HepG2 (cell line): ENCODE data around the gene PIWIL1. TPM values are rescaled to one million over a fixed set of nuclear protein-coding genes. Genes with fewer than 3 reads are reported as not detected.

Experiments used
- ATAC-seq: fragments of 200-7000 bp; cut with Tn5 transposase; 3 replicates; pipeline ENCODE4 v1.9.1; 2020; ENCODE audit warnings: mild to moderate bottlenecking, moderate library complexity
- BruUV-seq: library from RNA; stranded (reverse); fragments of 400-500 nt; replicated peaks from 2 replicates; lab custom pipeline; 2021; lab: Mats Ljungman, UMichigan
- CTCF ChIA-PET: fragments of 300-600 bp; formaldehyde crosslinking; extraction: SDS; loops from one replicate; lab custom pipeline; 2021; ENCODE audit warnings: low total read pairs, inconsistent platforms, low intra/inter-chr PET ratio; lab: Yijun Ruan, JAX
- POLR2A ChIA-PET: fragments of 350-600 bp; sonication (Branson Sonifier 250); formaldehyde crosslinking; loops from one replicate; lab custom pipeline; 2020; ENCODE audit warnings: antibody characterized with exemption, inconsistent platforms; lab: Yijun Ruan, JAX
- DNase-seq: peaks from one replicate; pipeline ENCODE4 v3.0.0-alpha.2; 2015; ENCODE audit warnings: low spot score
- FAIRE-seq: peaks from 3 replicates; lab custom pipeline; 2011; peaks lifted over from hg19 to GRCh38; lab: Jason Lieb, UNC
- H2AFZ ChIP-seq: one replicate; pipeline ENCODE4 v1.6.1; 2011; ENCODE audit warnings: low read length, inconsistent platforms
- H3K27ac ChIP-seq: fragments of 300-600 bp; 3 replicates; pipeline ENCODE4 v1.8.0; 2011; ENCODE audit warnings: mixed run types, mild to moderate bottlenecking, mixed read lengths, low read length, inconsistent platforms; ENCODE audit not compliant: insufficient read depth; ENCODE audit errors: extremely low read length
- H3K27me3 ChIP-seq, 2 experiments: fragments of 200-600 bp in 1 of 2; 2 replicates in 1 of 2; 3 replicates in 1 of 2; pipeline versions ENCODE4 v1.6.0 to v1.8.0; 2011; ENCODE audit warnings: low read length in 2 of 2, mild to moderate bottlenecking in 2 of 2, moderate library complexity in 2 of 2, inconsistent platforms in 1 of 2; ENCODE audit not compliant: insufficient read depth in 2 of 2, control insufficient read depth in 1 of 2
- H3K36me3 ChIP-seq, 2 experiments: fragments of 200-600 bp in 1 of 2; replicated peaks in 1 of 2; 2 replicates in 1 of 2; 3 replicates in 1 of 2; pipeline versions ENCODE4 v1.5.1 to v1.8.0; 2011; ENCODE audit warnings: low read length in 2 of 2, inconsistent platforms in 1 of 2; ENCODE audit not compliant: insufficient read depth in 2 of 2, control insufficient read depth in 1 of 2
- H3K4me1 ChIP-seq: 2 replicates; pipeline ENCODE4 v1.5.1; 2012; ENCODE audit warnings: low read length, inconsistent platforms; ENCODE audit not compliant: insufficient read depth
- H3K4me2 ChIP-seq: 2 replicates; pipeline ENCODE4 v1.6.0; 2011; ENCODE audit warnings: low read depth, low read length, inconsistent platforms
- H3K4me3 ChIP-seq, 3 experiments: fragments of 200-600 bp in 1 of 3; sonication (generic), shearing (Covaris generic) in 1 of 3; replicated peaks in 1 of 3; 2 replicates each; pipeline ENCODE4 v1.5.1; 2011 to 2016; ENCODE audit warnings: low read length in 3 of 3, inconsistent platforms in 2 of 3, low read depth in 2 of 3, mild to moderate bottlenecking in 2 of 3, control low read depth in 1 of 3, mixed read lengths in 1 of 3; ENCODE audit not compliant: insufficient read depth in 1 of 3
- H3K79me2 ChIP-seq: one replicate; pipeline ENCODE4 v1.6.1; 2011; ENCODE audit warnings: low read length, inconsistent platforms; ENCODE audit not compliant: insufficient read depth
- H3K9ac ChIP-seq: 2 replicates; pipeline ENCODE4 v1.6.0; 2011; ENCODE audit warnings: mild to moderate bottlenecking, low read depth, low read length, inconsistent platforms; ENCODE audit not compliant: insufficient read depth
- H3K9me3 ChIP-seq: 2 replicates; pipeline ENCODE4 v1.5.1; 2012; ENCODE audit warnings: mild to moderate bottlenecking, low read length
- H4K20me1 ChIP-seq: 2 replicates; pipeline ENCODE4 v1.6.0; 2011; ENCODE audit warnings: inconsistent platforms, mild to moderate bottlenecking, low read length, moderate library complexity; ENCODE audit not compliant: insufficient read depth
- ATF5 ChIP-seq: sonication (generic); formaldehyde crosslinking; IDR thresholded peaks from 2 replicates; pipeline ENCODE4 v1.4.0; 2020; ENCODE audit warnings: mild to moderate bottlenecking, low read depth, missing genetic modification reagents
- CBX1 ChIP-seq: IDR thresholded peaks from one replicate; pipeline ENCODE4 v1.6.1; 2016; ENCODE audit warnings: antibody characterized with exemption, low read depth
- DR1 ChIP-seq: sonication (generic); formaldehyde crosslinking; IDR thresholded peaks from 2 replicates; pipeline ENCODE4 v1.8.0; 2021; ENCODE audit warnings: mild to moderate bottlenecking, missing genetic modification reagents, inconsistent platforms
- HNF1A ChIP-seq, 2 experiments: sonication (generic) in 1 of 2; formaldehyde crosslinking in 1 of 2; IDR thresholded peaks; 2 replicates each; pipeline versions ENCODE4 v1.4.0 to v1.6.1; 2016 to 2020; ENCODE audit warnings: borderline replicate concordance in 1 of 2, low read depth in 1 of 2, mild to moderate bottlenecking in 1 of 2, missing genetic modification reagents in 1 of 2
- KLF9 ChIP-seq: IDR thresholded peaks from 2 replicates; pipeline ENCODE4 v1.6.1; 2016; ENCODE audit warnings: low read depth
- PITX1 ChIP-seq: sonication (generic); formaldehyde crosslinking; IDR thresholded peaks from 2 replicates; pipeline ENCODE4 v1.5.1; 2020; ENCODE audit warnings: mild to moderate bottlenecking, missing genetic modification reagents
- SP2 ChIP-seq: sonication (generic); formaldehyde crosslinking; IDR thresholded peaks from 2 replicates; pipeline ENCODE4 v1.5.1; 2020; ENCODE audit warnings: mild to moderate bottlenecking, missing genetic modification reagents
- THAP11 ChIP-seq: IDR thresholded peaks from 2 replicates; pipeline ENCODE4 v1.6.1; 2016; ENCODE audit warnings: missing biosample characterization, missing genetic modification reagents
- TSC22D2 ChIP-seq: sonication (generic); formaldehyde crosslinking; IDR thresholded peaks from 2 replicates; pipeline ENCODE4 v1.5.1; 2020; ENCODE audit warnings: missing genetic modification reagents, mild to moderate bottlenecking, borderline replicate concordance
- ZBTB42 ChIP-seq: sonication (generic); formaldehyde crosslinking; IDR thresholded peaks from 2 replicates; pipeline ENCODE4 v1.5.0; 2020; ENCODE audit warnings: mild to moderate bottlenecking, missing genetic modification reagents
- ZNF75D ChIP-seq: sonication (generic); formaldehyde crosslinking; IDR thresholded peaks from 2 replicates; pipeline ENCODE4 v1.8.1; 2023; ENCODE audit warnings: missing genetic modification reagents, mild to moderate bottlenecking, borderline replicate concordance
- ZSCAN22 ChIP-seq: sonication (generic); formaldehyde crosslinking; IDR thresholded peaks from 2 replicates; pipeline ENCODE4 v1.4.0; 2020; ENCODE audit warnings: mild to moderate bottlenecking, missing genetic modification reagents
- WGBS: methylation state at CpG from one replicate; pipeline ENCODE4 v1.1.6; 2017; ENCODE audit warnings: low lambda C conversion rate; 5-methylcytosine and 5-hydroxymethylcytosine counted together
- in situ Hi-C: cut with HindIII; loops from 2 replicates; pipeline ENCODE4 v1.10.0; 2017; ENCODE audit warnings: low pct_unique_long_range_greater_than_20kb; ENCODE audit not compliant: extremely low pct_ligation_motif_present
- intact Hi-C: fragments of 100-400 bp; cut with micrococcal nuclease; formaldehyde crosslinking; loops from one replicate; pipeline ENCODE4 v1.10.0; 2022; ENCODE audit not compliant: unreplicated experiment
- polyA plus RNA-seq, 8 experiments: library from polyadenylated mRNA; depleted of rRNA in 3 of 8; stranded (reverse) in 7 of 8; unstranded in 1 of 8; fragments of >200 nt; fragmentation: Illumina TruSeq in 4 of 8; extraction: Trizol in 4 of 8; gene quantifications; 2 replicates each; pipeline versions ENCODE4 v1.2.1 to v1.2.3, GENCODE V29; 2011 to 2016; ENCODE audit warnings: low read depth in 4 of 8, missing spikeins in 1 of 8, mixed read lengths in 1 of 8; ENCODE audit not compliant: insufficient read depth in 1 of 8
- total RNA-seq, 5 experiments: library from RNA; depleted of rRNA; stranded (reverse); fragments of >200 nt; fragmentation: Illumina TruSeq; extraction: Trizol; gene quantifications; 2 replicates each; pipeline ENCODE4 v1.2.3, GENCODE V29; 2016; ENCODE audit warnings: low read depth in 1 of 5
- TF ChIP-seq, protein P1 (sequence below): sonication (generic); formaldehyde crosslinking; IDR thresholded peaks from 2 replicates; pipeline ENCODE4 v1.8.0; 2023; ENCODE audit warnings: mild to moderate bottlenecking, missing genetic modification reagents
- TF ChIP-seq, protein P2 (sequence below): sonication (generic); formaldehyde crosslinking; IDR thresholded peaks from 2 replicates; pipeline ENCODE4 v1.4.0; 2020; ENCODE audit warnings: missing genetic modification reagents
- TF ChIP-seq, protein P3 (sequence below): sonication (generic); formaldehyde crosslinking; IDR thresholded peaks from 2 replicates; pipeline ENCODE4 v1.4.0; 2020; ENCODE audit warnings: missing genetic modification reagents

PIWIL1 gene
- total and polyA plus RNA-seq, 2 of the 13 experiments (the other 11 are each of a cell fraction or from before 2014, with no cell fraction given): not detected

- TF ChIP-seq HNF1A (IDR thresholded peaks at IDR 0.05; ENCODE audit: low read depth): no peak
- TF ChIP-seq HNF1A (CRISPR knock-in tag; IDR thresholded peaks at IDR 0.05; ENCODE audit: borderline replicate concordance): no peak
- TF ChIP-seq TSC22D2: no peak
- no peak for TF ChIP-seq CBX1
- TF ChIP-seq PITX1 (CRISPR knock-in tag): no peak
- TF ChIP-seq ATF5 (CRISPR knock-in tag): no peak
- TF ChIP-seq SP2 (CRISPR knock-in tag): no peak
- TF ChIP-seq, all 625 proteins: peak for 0
These were observed 33.6 kb downstream of the PIWIL1 start (continued) for GRCh38 chr12:130371296-130371695.

- H3K4me1 ChIP-seq: no peaks in the 10 kb centered on the region
- BruUV-seq: no TSS peak
- in situ Hi-C loops: no loop called here
- TF ChIP-seq ZBTB42 (CRISPR knock-in tag): no peak
- TF ChIP-seq THAP11 (CRISPR knock-in tag): no peak
- TF ChIP-seq, protein P1, sequence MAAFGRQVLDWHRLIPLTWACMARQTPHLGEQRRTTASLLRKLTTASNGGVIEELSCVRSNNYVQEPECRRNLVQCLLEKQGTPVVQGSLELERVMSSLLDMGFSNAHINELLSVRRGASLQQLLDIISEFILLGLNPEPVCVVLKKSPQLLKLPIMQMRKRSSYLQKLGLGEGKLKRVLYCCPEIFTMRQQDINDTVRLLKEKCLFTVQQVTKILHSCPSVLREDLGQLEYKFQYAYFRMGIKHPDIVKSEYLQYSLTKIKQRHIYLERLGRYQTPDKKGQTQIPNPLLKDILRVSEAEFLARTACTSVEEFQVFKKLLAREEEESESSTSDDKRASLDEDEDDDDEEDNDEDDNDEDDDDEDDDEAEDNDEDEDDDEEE (CRISPR knock-in tag): no peak
- TF ChIP-seq ZSCAN22 (CRISPR knock-in tag): no peak
- TF ChIP-seq, protein P2, sequence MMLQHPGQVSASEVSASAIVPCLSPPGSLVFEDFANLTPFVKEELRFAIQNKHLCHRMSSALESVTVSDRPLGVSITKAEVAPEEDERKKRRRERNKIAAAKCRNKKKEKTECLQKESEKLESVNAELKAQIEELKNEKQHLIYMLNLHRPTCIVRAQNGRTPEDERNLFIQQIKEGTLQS (CRISPR knock-in tag): no peak
- TF ChIP-seq KLF9 (CRISPR knock-in tag): no peak
- no peak for TF ChIP-seq DR1 (CRISPR knock-in tag)
- TF ChIP-seq, protein P3, sequence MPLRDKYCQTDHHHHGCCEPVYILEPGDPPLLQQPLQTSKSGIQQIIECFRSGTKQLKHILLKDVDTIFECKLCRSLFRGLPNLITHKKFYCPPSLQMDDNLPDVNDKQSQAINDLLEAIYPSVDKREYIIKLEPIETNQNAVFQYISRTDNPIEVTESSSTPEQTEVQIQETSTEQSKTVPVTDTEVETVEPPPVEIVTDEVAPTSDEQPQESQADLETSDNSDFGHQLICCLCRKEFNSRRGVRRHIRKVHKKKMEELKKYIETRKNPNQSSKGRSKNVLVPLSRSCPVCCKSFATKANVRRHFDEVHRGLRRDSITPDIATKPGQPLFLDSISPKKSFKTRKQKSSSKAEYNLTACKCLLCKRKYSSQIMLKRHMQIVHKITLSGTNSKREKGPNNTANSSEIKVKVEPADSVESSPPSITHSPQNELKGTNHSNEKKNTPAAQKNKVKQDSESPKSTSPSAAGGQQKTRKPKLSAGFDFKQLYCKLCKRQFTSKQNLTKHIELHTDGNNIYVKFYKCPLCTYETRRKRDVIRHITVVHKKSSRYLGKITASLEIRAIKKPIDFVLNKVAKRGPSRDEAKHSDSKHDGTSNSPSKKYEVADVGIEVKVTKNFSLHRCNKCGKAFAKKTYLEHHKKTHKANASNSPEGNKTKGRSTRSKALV: no peak
- no peak for TF ChIP-seq ZNF75D
These were observed 35.2 kb downstream of the PIWIL1 start for GRCh38 chr12:130372936-130373335.

More at GRCh38 chr12:130372936-130373335, 35.2 kb downstream of the PIWIL1 start:
- no peak overlapping the region for H3K4me3 ChIP-seq
- no peaks in the 10 kb centered on the region for H3K79me2 ChIP-seq
- H2AFZ ChIP-seq: no peak overlapping the region
- no peaks in the 10 kb centered on the region for H3K9me3 ChIP-seq
- no peak for ATAC-seq
- no peak for FAIRE-seq
- intact Hi-C loops: no loop called here
- 1% methylated on average over 4 of the region's 4 CpGs for WGBS
- ChIA-PET CTCF (no interaction called here), POLR2A (no interaction called here)
- H4K20me1 ChIP-seq: no peaks in the 10 kb centered on the region
- H3K9ac ChIP-seq: no peak overlapping the region
- H3K4me2 ChIP-seq: no peak overlapping the region
- no peak for DNase-seq
- H3K36me3 ChIP-seq: no peaks in the 10 kb centered on the region
- H3K27me3 ChIP-seq: peaks cover 6 to 61% of the 10 kb centered on the region in 2 experiments; a peak in 3 of 5 replicates
- H3K27ac ChIP-seq: no peak overlapping the region
